Muscle layer of colon (tissue), 2 donors: ENCODE measurements around the gene INSL6.
"Not testable (repeated sequence)": the region's sequence is repeated elsewhere in the genome, so short reads cannot be mapped to it uniquely, and the experiment has no call there.

Experiments
- H3K27ac ChIP-seq: one replicate; pipeline ENCODE4 v1.7.0; 2013; ENCODE audit warnings: low read depth, mild to moderate bottlenecking, low read length, moderate library complexity
- H3K27me3 ChIP-seq, 2 donors: one replicate each; pipeline ENCODE4 v1.7.0; 2013; ENCODE audit warnings: low read length in 2 of 2, mild to moderate bottlenecking in 2 of 2; ENCODE audit not compliant: insufficient read depth in 2 of 2, control insufficient read depth in 1 of 2
- H3K36me3 ChIP-seq: one replicate; pipeline ENCODE4 v1.7.0; 2013; ENCODE audit warnings: mild to moderate bottlenecking, low read length; ENCODE audit not compliant: insufficient read depth
- H3K4me1 ChIP-seq: one replicate; pipeline ENCODE4 v1.7.0; 2013; ENCODE audit warnings: mild to moderate bottlenecking, low read length; ENCODE audit not compliant: insufficient read depth
- H3K4me3 ChIP-seq, 2 donors: one replicate each; pipeline ENCODE4 v1.7.0; 2013; ENCODE audit warnings: low read length in 2 of 2, low read depth in 1 of 2, mild to moderate bottlenecking in 1 of 2, moderate library complexity in 1 of 2
- H3K9ac ChIP-seq: one replicate; pipeline ENCODE4 v1.7.0; 2013; ENCODE audit warnings: low read length
- H3K9me3 ChIP-seq: one replicate; pipeline ENCODE4 v1.7.0; 2013; ENCODE audit warnings: mild to moderate bottlenecking, low read length
- donor health status: abdominal sarcoma.
- donor health status: Adenocarcinoma of cecum.

INSL6 gene, protein sequence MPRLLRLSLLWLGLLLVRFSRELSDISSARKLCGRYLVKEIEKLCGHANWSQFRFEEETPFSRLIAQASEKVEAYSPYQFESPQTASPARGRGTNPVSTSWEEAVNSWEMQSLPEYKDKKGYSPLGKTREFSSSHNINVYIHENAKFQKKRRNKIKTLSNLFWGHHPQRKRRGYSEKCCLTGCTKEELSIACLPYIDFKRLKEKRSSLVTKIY

DNA sequence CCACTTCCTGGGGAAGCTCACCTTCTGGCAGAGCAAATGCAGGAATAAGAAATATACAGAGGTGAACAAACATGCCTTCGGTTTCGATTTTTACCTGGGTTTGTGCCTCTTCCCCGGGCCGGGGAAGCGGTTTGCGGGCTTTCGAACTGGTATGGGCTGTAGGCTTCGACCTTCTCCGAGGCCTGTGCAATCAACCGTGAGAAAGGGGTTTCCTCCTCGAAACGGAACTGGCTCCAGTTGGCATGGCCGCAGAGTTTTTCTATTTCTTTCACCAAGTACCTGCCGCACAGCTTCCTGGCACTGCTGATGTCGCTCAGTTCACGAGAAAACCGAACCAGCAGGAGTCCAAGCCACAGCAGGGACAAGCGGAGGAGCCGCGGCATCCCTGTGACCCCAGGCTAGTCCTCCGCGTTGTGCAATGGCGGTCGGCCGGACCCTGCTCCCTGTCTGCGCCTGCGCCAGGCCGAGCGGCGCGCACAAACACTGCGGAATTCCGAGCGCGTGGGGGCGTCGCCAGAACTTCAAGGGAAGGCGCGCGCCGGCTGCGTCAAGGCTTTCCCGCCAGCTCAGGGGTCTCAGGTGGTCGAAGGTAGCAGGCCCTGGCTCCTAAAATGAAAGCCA lies at the start of gene INSL6:
INSL6 (minus strand) TSS at position 420 of the 621 bp plus-strand sequence; CDS start at position 383, 37 bp downstream.
- H3K9ac ChIP-seq, result no peak within 1 kb of the TSS

DNA sequence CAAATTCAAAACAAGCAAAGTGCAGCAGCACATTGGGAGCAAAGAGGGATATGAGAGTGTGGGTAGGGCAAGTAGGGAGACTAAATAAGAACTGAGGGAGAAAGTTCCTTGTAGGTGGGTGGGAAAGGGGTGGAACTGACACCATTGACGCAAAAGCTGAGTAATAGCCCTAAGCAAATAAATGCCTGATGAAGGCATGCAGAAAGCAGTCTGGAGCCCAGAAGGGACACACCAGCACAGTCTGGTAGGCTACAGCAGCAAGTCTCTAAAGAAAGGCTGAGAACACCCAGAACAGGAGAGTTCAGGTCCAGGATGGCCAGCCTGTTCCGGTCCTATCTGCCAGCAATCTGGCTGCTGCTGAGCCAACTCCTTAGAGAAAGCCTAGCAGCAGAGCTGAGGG lies 45.8 kb upstream of the INSL6 start, which contains the start of gene INSL4:
INSL4 (plus strand) TSS at position 208 of the 400 bp plus-strand sequence; CDS start at position 313, 105 bp downstream.
- H3K4me3 ChIP-seq, result no peak within 1 kb of the TSS
- no peaks in the 10 kb centered on the region for H3K4me1 ChIP-seq
- H3K9ac ChIP-seq, result no peak within 1 kb of the TSS
- no peaks in the 10 kb centered on the region for H3K9me3 ChIP-seq
- H3K27ac ChIP-seq, result no peak within 1 kb of the TSS
- no peaks in the 10 kb centered on the region for H3K27me3 ChIP-seq
- H3K36me3 ChIP-seq, result no peaks in the 10 kb centered on the region

More for the DNA sequence above, at the start of gene INSL6:
- no peak within 1 kb of the TSS for H3K27ac ChIP-seq
- H3K4me1 ChIP-seq, result no peaks in the 10 kb centered on the region
- no peaks in the 10 kb centered on the region for H3K27me3 ChIP-seq
- H3K36me3 ChIP-seq, result no peaks in the 10 kb centered on the region
- H3K9me3 ChIP-seq, result no peaks in the 10 kb centered on the region
- H3K4me3 ChIP-seq, result no peak within 1 kb of the TSS

DNA sequence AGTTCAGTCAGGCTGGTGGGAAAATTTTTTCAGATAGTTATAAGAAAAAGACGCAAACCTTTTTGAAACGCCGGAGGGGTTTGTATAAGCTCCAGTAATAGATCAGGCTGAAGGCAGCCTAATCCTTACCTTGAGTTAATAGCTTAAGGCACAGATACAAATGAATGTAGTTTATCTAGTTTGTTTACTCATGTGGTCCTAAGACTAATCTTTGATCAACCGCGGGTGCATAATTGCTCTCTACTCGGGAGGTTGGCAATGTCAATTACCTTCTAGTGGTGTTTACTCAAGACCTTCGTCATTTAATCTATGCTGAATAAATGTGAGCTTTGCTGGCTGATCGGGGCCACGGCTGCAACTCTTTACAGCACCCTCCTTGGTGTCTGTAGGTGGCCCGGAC lies 45.1 kb upstream of the INSL6 start:
- Histone ChIP-seq H3K9me3 (no peaks in the 10 kb centered on the region), H3K4me1 (no peaks in the 10 kb centered on the region), H3K27me3 (no peaks in the 10 kb centered on the region), H3K27ac (no peak overlapping the region), H3K9ac (no peak overlapping the region), H3K36me3 (no peaks in the 10 kb centered on the region), H3K4me3 (no peak overlapping the region)

DNA sequence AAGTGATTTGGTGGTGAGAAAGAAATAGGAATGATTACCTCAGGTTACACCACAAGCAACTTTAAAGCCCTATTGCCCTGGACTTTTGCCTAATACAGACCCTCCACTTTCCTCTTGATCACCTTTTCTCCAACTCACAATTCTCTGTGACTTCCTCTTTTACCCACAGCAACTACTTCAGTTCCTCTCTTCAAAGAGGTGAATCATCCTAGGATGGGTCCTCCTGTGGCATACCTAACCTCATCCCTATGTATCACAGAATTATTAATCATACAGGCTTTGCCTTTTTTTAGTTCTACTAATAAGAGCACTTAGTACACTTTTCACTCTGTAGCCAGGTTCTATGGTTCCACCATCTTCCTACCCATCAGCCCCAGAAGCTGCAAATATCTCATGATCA lies 19.6 kb upstream of the INSL6 start:
- H3K27ac ChIP-seq, result no peak overlapping the region
- no peaks in the 10 kb centered on the region for H3K27me3 ChIP-seq
- H3K9ac ChIP-seq, result no peak overlapping the region
- no peak overlapping the region for H3K4me3 ChIP-seq
- H3K4me1 ChIP-seq, result no peaks in the 10 kb centered on the region
- H3K9me3 ChIP-seq, result no peaks in the 10 kb centered on the region
- no peaks in the 10 kb centered on the region for H3K36me3 ChIP-seq

DNA sequence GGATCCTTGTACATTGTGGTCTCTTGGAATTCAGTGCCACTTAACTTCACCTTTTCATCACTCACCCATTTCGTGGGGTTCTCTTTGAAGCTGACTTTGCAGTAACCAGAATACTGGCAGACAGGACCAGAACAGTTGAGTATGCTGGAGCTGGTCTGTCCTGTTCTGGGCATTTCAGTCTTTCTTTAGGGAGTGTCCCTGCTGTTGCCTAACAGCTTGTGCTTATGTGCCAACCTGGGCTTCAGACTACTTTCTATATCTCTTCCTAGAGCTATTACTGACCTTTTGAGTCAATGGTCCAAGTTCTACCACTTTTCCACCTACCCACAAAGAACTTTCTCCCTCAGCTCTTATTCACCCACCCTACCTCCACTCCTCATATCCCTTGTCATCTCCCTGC lies 10.0 kb upstream of the INSL6 start:
- H3K4me3 ChIP-seq, result no peak overlapping the region
- no peaks in the 10 kb centered on the region for H3K4me1 ChIP-seq
- no peak overlapping the region for H3K27ac ChIP-seq
- no peaks in the 10 kb centered on the region for H3K36me3 ChIP-seq
- H3K27me3 ChIP-seq, result no peaks in the 10 kb centered on the region
- H3K9ac ChIP-seq, result no peak overlapping the region
- no peaks in the 10 kb centered on the region for H3K9me3 ChIP-seq

DNA sequence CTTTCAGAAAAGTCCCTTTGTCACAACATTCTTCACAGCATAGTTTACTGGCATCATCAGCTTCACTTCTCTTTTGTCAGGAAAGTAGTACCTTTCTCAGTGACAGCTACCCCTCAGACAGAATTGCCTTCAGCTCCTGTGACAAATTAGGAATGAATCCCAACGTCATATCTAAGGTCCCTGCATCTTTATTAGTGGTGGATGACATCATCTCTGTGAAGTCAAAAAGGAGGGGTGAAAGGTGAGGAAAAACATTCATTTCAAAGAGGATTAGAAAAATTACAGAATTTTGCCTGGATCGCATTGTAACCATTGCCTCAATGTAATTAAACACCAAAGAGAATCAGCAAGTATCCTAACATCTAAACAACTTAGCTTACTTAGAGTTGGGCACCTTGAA lies 7.9 kb upstream of the INSL6 start:
- Histone ChIP-seq H3K9ac (no peak overlapping the region), H3K36me3 (no peaks in the 10 kb centered on the region), H3K9me3 (no peaks in the 10 kb centered on the region), H3K4me1 (no peaks in the 10 kb centered on the region), H3K4me3 (no peak overlapping the region), H3K27me3 (no peaks in the 10 kb centered on the region), H3K27ac (no peak overlapping the region)

DNA sequence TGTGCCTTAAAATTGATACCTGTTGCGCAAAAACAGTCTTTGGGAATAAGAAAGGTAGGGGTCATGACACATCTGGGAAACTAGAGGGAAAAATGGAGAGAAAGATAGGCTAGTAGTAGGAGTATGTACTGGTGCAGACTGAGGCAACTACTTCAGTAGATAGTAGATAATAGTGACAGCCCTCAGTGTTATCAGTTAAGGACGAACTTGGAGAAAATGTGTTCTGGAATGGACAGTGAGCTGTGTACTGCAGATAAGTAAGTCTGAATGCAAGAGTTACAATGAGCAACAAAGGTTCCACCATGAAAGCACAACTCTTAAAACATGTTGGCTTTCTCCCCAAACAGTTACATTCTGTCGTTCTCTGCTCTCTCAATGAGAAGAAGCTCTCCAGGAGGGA lies 6.5 kb upstream of the INSL6 start:
- H3K4me1 ChIP-seq, result no peaks in the 10 kb centered on the region
- H3K4me3 ChIP-seq, result no peak overlapping the region
- no peaks in the 10 kb centered on the region for H3K27me3 ChIP-seq
- no peak overlapping the region for H3K9ac ChIP-seq
- H3K9me3 ChIP-seq, result no peaks in the 10 kb centered on the region
- no peaks in the 10 kb centered on the region for H3K36me3 ChIP-seq
- H3K27ac ChIP-seq, result no peak overlapping the region

DNA sequence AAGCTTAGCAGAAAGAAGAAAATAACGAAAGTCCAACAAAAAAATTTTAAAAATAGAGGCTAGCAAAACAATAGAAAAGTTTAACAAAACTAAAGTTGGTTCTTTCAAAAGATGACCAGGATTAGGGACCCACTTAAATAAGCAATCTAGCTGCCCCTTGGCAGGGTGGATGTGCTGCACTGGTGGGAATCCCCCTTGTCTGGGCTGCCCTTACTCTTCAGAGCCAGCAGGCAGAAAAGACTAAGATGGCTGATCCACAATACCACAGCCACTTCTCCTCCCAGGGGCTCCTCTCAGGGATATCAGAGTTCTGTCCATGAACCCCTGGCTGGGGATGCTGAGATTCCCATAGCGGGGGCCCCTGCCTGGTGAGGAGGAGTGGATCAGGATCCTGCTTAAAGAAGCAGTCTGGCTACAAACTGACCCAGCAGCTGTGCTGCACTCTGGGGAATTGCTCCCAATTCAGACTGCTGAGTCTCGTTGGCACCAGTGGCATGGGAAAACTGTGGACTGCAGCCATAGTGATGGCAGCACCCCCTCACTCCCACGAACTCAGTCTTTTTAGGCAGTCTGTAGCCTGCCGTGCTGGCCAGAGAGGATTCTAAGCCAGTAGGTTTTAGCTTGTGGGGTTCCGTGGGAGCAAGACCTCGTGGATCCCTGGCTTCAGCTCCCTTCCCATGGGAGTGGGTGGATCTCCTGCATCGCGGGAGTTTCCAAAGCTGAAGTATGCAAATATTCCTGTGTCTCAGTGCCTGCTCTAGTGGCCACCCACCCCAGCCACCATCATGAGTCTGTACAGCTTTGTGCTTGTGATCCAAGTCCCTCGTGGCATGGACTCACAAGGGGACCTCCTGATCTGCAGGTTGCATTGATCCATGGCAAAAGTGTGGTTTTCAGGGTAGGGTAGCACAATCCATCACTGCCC lies 2.9 kb upstream of the INSL6 start:
- Histone ChIP-seq H3K36me3 (no peaks in the 10 kb centered on the region), H3K9me3 (no peaks in the 10 kb centered on the region), H3K4me3 (no peak overlapping the region), H3K4me1 (no peaks in the 10 kb centered on the region), H3K27me3 (no peaks in the 10 kb centered on the region), H3K9ac (no peak overlapping the region), H3K27ac (no peak overlapping the region)

DNA sequence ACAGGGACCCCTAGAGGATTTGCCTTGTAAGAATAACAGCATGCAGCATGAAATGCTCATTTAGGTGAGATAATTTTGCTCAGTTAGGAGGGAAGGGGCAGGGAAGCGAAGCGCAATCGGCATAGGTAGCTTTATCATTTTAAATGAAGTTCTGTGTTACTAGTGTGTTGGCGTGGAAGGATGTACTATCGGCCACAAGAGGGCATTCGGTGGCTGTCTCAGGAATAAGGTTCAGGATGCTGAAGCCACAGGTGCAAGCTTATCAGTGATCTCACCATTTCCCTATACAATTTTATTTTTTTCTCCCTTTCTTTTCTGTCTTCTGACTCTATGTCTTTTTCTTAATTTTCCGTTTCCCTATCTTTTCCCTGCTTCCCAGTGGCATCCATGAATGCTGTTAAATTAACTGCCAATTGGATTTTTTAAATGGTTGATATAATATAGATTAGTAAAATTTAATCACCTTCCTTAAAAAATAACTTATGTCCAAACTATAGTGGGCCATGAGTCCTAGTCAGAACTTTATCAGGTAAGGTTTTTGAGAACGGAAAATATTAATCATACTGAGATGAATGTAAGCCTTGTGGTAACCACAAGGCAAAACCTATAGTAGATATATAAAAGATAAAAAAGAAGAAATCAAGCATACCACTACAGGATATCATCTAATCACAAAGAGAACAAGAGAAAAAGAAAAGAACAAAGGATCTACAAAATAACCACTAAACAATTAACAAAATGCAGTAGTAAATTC lies 1.2 kb upstream of the INSL6 start:
- Histone ChIP-seq H3K36me3 (no peaks in the 10 kb centered on the region), H3K27ac (no peak overlapping the region), H3K27me3 (no peaks in the 10 kb centered on the region), H3K9me3 (no peaks in the 10 kb centered on the region), H3K9ac (no peak overlapping the region), H3K4me3 (no peak overlapping the region), H3K4me1 (no peaks in the 10 kb centered on the region)

DNA sequence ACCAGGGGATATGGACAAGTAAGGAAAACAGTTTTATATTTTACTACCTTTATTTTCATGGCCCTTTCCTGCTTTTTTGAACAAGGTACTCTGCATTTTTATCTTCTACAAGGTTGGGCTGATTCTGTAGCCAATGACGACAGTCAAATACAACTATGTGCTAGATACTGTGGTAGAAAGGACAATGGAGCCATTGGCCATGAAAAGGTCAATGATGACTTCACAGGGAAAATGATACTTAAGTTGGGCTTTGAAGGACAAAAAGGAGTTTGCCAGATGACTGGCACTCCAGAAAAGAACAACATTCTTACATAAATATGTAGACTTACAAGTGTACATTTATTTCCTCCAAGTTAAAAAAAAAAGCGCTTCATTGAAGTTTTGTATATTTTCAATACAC lies 663 bp downstream of the INSL6 start:
- Histone ChIP-seq H3K27me3 (no peaks in the 10 kb centered on the region), H3K9me3 (no peaks in the 10 kb centered on the region), H3K27ac (no peak overlapping the region), H3K4me3 (no peak overlapping the region), H3K9ac (no peak overlapping the region), H3K36me3 (no peaks in the 10 kb centered on the region), H3K4me1 (no peaks in the 10 kb centered on the region)

DNA sequence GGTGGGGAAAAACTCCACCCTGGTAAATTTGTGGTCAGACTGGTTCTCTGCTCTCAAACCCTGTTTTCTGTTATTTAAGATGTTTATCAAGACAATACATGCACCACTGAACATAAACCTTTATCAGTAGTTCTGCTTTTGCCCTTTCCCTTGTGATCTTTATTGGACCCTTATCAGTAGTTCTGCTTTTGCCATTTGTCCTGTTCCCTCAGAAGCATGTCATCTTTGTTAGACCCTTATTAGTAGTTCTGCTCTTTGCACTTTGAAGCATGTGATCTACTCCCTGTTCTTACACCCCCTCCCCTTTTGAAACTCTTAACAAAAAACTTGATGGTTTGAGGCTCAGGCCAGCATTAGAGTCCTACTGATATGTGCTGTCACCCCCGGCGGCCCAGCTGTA lies 4.8 kb downstream of the INSL6 start:
- H3K4me3 ChIP-seq, H3K27ac ChIP-seq, H3K9me3 ChIP-seq, H3K27me3 ChIP-seq, H3K4me1 ChIP-seq, H3K36me3 ChIP-seq, H3K9ac ChIP-seq: not testable (repeated sequence)
